GM19043 (cell line): ENCODE data around the gene MKRN2.
"Not testable (repeated sequence)": the region's sequence is repeated elsewhere in the genome, so short reads cannot be mapped to it uniquely, and the experiment has no call there.

ENCODE experiments used
- ATAC-seq: cut with Tn5 transposase; IDR thresholded peaks from one replicate; pipeline ENCODE4 v1.9.1; 2021; ENCODE audit warnings: low read depth; ENCODE audit not compliant: unreplicated experiment

Gene MKRN2

GRCh38 chr3:12627370-12627769, 70.5 kb downstream of the MKRN2 start:
- ATAC-seq: no peak

- no peak for ATAC-seq
Measured at GRCh38 chr3:12628813-12629212, 71.9 kb downstream of the MKRN2 start.

DNA sequence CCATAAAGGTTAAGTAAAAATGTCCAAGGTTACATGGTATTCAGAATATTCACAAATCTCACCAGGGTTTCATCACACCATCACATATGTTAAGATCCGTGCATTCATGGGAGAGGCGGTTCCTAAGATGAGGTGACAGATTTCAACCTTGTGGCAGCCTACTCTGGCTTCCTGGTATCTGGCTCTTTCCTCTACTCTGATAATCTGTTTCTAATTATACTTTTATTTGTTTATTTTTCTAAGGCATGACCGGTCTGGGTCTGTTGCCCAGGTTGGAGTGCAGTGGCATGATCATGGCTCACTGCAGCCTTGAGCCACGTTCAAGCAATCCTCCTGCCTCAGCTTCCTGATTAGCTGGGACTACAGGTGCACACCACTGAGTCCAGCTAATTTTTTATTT, 72.7 kb downstream of the MKRN2 start:
- ATAC-seq: no peak

- no peak for ATAC-seq
Measured at GRCh38 chr3:12630292-12630691, 73.4 kb downstream of the MKRN2 start.

DNA sequence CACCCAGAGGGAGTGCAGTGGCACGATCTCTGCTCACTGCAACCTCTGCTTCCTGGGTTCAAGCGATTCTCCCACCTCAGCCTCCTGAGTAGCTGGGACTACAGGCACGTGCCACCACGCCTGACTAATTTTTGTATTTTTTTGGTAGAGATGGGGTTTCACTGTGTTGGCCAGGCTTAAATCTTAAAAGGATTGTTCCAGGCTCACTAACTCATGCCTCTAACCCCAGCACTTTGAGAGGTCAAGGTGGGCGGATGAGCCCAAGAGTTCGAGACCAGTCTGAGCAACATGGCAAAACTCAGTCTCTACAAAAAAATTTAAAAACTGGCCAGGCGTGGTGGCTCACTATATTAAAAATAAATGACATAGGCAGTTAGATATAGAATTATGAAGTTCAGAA, 74.0 kb downstream of the MKRN2 start:
- not testable (repeated sequence) for ATAC-seq

GRCh38 chr3:12632523-12632922, 75.6 kb downstream of the MKRN2 start:
- no peak for ATAC-seq

DNA sequence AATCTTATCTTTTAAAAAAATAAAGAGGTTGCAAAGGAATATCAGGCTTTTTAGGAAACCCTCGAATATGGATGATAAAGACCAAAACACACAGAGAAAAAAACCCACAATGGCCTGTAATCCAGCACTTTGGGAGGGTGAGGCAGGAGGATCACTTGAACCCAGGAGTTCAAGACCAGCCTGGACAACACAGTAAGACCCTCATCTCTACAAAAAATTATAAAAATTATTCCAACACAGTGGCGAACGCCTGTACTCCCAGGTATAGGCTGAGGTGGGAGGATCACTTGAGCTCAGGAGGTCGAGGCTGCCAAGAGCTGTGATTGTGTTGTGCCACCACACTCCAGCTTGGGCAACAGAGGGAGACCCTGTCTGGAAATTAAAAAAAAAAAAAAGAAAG, 76.2 kb downstream of the MKRN2 start:
- no peak for ATAC-seq
